Stimulated activated CD8-positive, alpha-beta memory T cell treated with anti-CD3 and anti-CD28 coated beads, Interleukin-12 subunit alpha, Interleukin-12 subunit beta, amount 100 ng/mL, for 4 hours (primary cell): ENCODE data around the gene SLC15A4.
"Not testable (repeated sequence)": the region's sequence is repeated elsewhere in the genome, so short reads cannot be mapped to it uniquely, and the experiment has no call there.

Experiments used
- DNase-seq: peaks from one replicate; pipeline ENCODE4 v3.0.0-alpha.2; 2020; ENCODE audit warnings: low read depth

The SLC15A4 gene

DNA sequence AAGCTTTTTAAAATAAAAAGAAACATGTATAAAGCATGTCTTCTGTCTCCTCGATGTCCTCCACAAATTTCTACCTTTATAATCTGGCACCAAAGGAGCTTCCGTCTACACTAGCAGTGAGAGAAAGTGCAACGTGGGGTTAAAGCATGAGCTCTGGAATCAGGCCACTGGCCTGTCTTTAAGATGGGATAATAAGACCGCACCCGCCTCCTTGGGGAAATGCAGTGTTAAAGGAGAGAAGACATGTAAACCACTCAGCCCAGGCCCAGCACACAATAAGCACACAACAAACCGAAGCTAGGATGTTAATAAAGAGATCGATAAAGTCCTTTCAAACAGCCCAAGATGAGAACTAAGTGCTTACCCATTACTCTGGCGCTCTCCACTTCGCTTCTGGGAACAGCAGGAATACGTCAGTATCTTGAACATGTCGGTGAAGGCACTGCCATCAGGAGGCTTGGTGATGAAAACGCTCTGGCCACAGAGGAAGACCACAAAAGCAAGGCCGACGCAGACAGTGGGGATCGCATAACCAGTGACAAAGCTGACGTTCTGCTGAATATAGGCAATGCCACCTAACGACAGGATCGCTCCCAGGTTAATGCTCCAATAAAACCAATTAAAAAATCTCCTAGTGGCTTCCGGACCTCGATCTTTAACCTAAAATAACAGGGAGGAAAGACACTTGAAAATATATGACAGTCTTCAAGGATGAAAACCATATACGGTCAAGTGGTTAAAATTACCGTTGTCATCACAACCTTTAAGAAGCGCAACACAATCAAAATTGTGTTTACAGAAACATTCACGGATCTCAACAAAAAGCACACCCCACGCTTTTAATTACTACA lies 9.1 kb downstream of the SLC15A4 start:
- DNase-seq: no peak

DNA sequence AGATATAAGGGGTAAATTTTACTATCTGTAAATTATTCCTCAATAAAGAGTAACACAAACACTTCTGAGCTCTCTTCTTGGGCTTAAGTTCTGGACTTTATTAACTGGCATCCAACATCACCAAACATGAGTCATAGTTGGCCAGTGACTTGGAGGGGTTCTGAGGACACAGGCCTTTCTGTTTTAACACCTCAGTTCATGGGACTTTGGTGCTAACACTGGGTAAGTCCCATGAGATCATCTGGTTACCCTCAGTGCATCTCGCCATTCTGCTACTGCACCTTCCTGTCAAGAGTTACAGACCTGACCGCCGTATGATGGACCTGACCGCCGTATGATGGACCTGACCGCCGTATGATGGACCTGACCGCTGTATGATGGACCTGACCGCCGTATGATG lies 9.9 kb downstream of the SLC15A4 start:
- no peak for DNase-seq

DNA sequence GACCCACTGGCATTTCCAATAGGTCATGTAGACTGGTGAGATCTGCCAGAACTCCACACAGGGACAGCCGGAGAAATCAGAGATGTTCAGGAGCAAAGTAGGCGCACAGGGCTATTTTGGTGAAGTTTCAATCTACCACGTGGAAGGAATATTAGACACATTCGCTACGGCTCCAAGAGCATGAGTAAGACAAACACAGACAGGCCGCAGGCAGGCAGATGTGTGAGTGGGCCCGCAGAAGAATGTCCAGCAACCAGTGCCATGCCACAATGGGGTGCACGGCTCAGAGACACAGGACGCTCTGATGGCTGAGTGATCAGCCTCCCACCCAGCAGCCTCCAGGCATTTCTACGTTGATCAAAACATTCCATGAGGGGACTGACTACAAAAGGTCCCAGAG lies 10.4 kb downstream of the SLC15A4 start:
- no peak for DNase-seq

DNA sequence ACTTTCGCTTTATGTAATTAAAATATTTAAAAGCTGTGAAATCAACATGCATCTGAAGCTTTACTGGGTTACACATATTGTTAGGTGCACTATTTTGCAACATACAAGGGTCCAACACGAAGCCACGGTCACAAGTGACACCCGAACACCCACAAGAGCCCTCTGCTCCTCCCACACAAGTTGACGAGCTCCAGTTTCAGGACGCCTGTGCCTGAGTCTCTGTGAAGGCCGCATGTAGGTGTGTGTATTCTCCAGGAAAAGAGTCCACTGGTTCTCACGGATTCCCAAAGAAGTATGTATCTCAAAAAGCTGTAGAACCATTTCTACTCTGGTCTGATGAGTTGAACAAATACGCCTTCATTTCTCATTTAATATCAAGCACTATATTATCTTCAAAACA lies 12.0 kb downstream of the SLC15A4 start:
- DNase-seq: no peak

DNA sequence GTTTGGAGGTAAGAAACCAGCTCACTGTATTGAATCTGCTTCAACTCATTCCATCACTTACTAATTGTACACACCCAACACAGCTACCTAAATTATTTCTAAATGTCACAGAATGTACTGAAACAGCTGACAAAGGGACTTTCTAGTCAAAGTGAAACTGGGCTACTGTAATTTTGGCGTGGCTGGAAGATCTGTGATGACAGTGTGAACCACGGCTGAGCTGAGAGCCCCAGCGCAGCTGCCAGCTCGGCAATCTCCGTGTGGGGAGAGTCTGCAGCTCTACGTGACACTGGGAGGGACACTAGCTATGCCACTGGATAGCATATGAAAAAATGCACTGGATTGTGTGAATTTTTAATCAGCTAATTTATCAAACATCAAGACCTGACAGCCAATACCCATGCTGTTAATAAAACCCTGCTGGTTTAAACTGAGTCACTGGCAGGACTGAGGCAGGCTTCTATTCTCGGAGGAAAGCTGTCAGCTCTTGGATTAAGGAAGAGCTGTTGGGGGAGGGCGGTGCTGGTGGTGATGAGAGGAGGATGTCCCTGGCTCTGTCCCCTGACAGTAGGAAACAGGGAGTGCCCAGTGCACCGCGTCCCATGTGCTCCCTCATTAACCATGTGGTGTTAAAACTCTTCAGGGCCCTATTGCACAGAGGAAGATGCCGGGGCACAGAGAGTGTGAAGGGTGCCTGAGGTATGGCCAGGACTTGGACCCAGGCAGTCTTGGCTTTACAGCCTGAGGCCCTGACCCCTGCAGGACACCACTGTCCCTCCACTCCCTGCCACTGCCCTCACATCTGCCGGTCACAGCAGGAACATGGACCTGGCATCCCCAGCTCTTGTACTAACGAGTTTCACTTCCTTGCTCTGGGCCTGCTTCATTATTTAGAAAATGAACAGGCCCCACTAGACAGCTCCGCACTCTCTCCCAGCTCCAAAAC lies 13.3 kb downstream of the SLC15A4 start:
- DNase-seq: no peak

DNA sequence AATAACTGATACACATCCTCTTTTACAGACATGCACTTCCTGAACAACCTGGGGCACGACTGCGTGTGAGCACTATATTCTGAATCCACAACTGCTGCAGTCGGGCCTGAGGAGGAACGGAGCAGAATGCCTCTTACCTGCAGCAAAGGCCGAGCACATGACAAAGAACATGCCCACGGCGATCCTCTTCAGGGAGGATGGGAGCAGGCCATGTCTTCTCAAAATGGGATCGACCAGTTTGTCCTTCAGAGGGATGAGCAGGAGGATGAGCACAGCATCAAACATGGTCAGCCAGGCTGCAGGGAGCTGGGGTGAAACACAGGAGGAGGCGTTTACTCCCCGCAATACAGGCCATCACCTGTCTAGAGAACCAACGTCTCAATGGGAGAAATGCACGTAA lies 15.1 kb downstream of the SLC15A4 start:
- no peak for DNase-seq

DNA sequence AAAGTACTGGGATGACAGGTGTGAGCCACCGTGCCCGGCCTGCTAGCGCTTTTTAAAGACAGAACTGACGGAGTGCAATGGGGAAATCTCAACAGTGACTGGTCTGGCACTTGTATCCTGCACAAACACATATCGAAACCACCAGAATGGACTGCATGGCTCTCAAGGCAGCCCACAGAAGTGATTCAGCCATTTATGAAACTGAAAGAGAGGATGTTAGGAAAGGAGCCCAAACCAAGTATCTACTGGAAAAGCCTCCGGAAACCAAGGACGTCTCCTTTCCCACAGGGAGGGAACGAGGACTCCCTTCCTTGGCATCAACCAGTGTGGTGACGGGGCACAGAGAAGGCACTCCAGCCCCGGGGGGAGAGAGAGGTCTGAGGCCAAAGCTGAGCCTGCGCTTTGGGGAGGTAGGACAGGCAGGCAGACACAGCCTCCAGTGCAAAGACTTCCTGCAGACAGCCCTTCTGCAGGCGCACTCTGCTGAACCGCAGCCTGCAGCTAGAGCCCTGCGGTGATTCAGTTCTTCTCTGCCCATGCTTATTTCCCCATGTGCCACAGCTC lies 16.5 kb downstream of the SLC15A4 start:
- DNase-seq: no peak

DNA sequence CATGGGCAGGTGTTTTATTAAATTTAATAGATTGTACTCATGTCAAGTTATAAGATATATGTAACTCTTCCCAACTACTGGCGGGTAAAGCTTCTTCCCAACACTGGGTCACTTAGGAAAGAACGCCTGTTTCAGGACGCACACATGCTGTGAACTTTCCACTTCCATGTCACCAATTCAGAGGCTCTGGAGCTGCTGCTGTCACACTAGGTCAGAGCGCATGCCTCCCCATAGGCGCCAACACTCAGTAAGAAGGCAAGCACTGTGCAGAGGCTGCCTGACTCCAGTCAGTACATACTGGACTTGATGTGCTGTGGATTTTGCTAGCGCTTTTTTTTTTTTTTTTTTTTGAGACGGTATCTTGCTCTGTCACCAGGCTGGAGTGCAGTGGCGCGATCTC lies 17.2 kb downstream of the SLC15A4 start:
- no peak for DNase-seq

DNA sequence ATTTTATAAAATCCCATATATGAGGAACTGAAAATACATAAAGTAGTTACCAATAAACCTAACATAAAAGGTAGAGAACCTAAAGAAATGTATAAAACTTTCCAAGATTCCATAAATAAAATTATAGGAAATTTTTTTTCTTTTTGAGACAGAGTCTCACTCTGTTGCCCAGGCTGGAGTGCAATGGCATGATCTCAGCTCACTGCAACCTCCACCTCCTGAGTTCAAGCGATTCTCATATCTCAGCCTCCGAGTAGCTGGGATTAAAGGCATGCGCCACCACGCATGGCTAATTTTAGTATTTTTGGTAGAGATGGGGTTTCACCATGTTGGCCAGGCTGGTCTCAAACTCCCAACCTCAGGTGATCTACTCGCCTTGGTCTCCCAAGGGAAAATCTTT lies 18.4 kb downstream of the SLC15A4 start:
- DNase-seq: not testable (repeated sequence)

DNA sequence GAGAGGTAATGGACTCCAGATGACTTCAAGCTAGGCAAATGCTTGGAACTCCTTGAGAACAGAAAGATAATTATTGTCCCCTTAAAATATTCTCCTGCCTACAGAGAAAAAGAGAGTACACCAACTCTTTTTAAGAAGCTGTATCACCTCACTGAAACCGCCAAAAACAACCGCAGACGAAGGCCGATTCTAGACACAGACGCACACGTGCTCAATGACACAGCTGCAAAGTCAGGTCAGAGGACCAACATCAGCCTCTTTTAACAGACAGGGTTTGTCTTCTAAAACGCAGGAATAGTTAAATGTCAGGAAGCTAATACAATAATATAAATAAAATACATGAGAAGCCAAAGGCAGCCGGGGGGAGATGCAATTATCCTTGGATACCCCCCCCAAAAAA lies 19.0 kb downstream of the SLC15A4 start:
- DNase-seq: no peak

DNA sequence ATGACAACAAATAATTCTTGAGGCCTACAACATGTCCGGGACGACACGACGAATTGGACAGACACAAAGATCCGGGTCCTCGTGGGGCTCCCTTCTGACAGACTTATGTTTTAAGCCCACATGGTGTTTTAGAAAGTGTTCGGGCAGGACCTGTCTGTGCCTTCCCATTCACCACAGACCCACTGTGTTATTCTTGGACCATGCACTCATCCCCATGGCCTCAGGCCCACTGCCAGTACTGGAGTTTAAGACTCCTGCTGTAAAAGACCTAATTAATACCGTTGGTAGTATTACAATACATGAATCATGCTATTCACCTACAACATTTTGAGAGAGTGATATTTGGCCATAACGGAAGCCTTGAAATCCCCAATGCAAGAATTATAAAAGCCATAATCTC lies 20.0 kb downstream of the SLC15A4 start:
- DNase-seq: no peak

DNA sequence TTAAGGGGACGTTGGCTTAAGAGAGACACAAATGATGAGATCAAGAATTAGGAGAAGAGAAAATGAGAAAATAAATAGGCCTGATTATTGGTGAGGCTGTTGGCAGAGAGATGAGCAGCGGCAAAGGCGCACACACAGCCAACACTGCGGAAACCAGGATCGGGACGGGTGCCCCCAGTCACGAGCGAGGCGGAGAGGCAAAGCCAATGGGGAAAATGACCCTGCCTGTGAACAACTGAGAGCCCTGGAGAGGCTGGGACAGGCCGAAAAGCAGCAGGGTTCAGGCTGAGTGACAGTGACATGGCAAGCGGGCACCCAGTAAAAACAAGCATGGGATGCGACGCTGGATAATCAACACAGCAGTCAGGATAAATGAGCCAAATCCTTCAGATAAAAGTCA lies 21.0 kb downstream of the SLC15A4 start:
- DNase-seq: no peak

DNA sequence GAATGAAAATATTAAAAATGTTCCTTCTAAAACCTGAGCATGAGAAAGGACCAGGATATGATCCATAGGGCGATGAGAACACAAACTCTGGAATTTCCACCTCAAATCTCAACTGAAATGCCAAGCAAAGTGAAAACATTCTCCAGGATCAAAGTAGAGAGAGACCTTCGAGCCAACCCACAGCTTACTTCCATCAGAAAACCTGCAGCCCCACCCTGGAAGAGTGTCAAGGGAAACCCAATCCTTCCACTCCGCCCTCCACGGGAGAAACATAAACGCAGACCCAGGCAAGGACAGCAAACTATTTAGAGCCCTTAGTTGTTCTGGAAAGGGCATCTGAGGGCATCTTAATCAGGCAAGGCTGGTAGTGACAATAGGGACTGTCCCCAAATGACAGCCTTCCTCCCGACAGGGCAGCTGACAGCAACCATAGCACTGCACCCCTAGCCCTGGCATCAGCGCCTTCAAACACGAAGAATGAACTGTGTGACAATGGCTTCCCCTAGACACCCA lies 21.8 kb downstream of the SLC15A4 start:
- no peak for DNase-seq

DNA sequence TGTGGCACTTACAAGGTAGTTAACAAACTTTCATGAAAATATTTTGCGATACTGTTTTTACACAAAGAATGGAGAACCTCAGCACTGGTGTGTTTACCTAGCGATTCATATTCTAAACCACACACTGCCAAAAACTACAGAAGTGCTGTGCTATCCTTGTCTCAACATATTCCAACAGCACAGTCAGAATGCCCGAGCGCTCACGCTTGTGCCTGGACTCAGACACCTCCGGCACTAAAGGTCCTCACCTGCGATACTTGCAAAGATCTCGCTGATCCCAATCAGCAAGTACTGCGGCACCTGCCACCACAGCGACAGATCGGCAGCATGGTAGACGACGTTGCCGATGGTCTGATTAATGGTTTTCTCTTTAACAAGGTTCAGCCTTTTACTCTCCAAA lies 23.2 kb downstream of the SLC15A4 start:
- DNase-seq: no peak

DNA sequence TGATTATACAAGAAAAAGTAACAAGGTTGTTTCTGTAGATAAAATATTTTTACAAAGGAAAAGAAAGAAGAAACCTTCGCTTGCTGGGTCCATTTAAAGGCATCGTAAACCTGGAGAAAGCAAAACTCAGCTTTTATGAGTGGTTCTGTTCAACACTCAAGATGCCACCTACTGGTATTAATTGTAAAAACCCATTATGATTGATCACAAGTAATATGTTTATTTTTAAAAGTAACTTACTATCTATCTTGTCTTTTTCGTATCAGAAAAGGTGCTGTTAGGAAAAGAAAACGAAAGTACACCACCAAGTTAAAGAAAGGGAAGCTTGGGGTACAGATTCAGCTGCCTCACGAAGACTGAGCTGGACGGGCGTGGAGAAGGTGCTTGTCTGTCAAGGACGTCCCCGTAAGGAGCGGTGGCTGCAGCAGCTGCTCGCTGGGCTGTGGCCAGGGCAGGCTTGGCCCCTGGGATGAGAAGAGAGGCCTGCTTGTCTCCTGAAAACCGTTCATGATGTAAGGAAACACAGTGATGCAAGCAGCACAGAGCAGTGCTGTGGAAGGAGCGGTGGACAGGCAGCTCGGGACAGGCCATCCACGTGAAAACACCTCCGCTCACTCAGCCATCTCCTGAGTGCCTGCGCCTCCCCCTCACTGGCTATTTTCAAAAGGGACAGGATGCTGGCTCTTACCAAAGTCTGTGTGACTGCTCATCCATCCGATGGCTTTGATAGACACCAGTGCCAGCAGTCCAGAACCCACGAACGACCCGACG lies 25.0 kb downstream of the SLC15A4 start:
- no peak for DNase-seq

DNA sequence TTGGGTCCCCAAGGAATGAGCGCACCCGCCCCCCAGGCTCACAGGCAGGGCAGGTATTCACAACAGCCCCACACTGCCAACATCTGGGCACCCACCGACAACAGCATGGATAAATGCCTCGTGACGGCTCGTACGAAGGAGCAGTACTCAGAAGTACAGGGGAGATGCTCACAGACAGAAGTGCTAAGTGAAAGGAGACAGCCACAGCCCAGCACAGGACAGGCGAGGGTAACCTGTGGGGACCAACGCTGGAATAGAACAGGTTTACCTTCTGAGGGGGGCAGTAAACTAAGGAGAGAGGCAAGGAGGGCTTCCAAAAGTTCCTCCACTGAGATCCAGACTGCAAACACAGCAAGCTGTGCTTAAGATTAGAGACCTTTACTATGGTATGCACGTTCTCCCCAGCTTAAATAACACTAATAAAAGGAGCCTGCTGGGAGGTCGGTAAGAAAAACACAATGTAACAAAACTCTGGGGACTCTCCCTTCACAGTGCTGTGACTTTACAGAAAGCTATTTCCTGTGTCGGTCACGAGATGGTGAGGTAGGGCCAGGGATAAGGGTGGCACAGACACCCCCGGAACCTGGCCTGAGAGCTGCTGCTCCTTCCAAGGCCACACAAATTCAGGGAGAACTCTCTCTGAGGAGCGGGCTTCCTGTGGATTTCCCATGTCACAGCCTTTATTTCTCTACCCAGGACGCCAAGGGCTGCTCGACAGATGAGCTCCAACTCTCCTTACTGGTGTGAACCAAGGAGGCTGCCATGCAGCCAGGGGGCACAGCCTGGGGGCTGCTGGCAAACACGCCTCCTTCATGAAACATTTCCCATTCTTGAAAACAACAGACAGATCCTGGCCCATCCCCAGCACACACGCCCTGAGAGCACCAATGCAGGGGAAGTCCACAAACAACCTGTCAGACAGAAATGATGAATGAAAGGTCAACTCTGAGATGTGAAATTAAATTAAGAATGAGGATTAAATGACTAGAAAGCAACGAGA lies 26.3 kb downstream of the SLC15A4 start:
- no peak for DNase-seq

DNA sequence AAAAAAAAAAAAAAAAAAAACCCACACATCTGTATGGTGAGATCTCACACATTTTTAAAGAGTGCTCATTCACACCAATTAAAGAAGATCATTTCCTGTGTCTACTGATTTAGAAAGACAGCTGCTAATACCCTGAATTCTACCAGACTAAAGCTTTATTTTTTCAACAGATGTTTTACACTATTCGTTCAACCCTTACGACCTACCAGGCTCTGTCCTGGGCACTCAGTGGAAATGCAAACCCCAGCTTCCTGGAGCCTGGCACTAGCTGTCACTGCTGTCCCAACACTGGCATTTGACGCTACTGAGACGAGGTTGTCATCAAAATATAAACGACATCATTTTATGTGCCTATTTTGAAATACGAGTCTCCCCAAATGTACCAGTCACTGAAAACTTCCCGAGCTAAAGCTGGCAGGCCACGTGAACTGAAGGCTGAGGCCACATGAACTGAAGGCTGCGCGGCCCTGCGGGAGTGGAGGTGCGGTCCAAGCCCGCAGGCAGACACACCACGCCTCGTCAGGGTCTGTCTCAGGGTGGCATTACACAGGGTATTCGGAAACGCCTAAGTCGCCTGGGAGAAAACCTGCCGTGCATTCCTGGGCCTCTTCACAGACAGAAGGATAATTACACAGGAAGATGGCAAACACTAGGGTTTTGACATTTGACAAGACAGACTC lies 27.2 kb downstream of the SLC15A4 start:
- no peak for DNase-seq

DNA sequence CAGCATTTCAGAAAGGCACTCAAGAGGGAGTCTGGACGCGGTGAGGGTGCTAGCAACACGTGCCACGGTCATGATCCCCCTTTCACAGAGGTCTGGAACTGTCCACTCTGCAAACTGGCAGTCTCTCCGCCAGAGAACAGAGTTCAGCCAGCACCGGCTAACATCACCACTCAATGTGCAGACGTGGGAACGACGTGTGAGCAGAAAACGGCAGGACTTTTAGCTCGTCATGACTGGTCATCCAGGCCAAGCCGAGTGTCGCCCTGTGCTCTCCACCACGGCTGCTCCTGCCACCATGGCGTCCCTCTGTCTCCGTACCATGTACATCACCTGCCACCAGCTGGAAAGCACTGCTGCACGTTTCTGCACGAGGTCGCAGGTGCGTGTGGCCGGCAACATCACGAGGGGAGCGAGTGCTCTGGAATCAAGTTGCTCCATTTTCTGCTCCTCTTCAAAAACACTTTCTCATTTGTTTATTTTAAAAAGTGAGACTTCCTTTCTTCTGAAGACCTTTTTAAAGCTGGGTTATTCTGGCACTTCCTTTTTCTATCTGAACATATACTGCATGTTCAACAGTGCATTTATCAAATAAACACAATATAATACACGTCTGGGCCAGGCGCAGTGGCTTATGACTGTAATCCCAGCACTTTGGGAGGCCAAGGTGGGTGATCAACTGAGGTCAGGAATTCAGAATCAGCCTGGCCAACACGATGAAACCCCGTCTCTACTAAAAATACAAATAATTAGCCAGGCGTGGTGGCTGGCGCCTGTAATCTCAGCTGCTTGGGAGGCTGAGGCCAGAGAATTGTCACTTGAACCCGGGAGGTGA lies 28.0 kb downstream of the SLC15A4 start:
- no peak for DNase-seq
